AG08396 (cell line): ENCODE measurements around the gene VTI1A.

Experiments
- DNase-seq: peaks from one replicate; pipeline ENCODE4 v3.0.0; 2012; ENCODE audit warnings: low spot score, mixed read lengths

The VTI1A gene

GRCh38 chr10:112785089-112785488 is 338.1 kb downstream of the VTI1A start:
- no peak for DNase-seq

DNA sequence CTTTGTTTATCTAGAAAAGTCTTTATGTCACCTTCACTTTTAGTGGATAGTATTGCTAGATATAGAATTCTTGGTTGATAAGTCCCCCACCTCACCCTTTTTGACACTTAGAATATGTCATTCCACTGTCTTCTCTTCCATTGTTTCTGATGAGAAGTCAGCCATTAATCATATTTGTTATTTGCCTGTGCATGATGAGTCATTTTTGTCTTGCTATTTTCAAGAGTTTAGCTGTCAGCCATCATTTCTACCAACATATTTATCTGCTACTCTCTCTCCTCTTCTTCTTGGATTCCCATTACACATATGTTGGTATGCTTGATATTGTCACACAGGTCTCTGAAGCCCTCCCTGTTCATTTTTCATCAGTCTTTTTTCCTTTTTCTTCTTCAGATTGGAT is 342.2 kb downstream of the VTI1A start:
- DNase-seq: no peak

- no peak for DNase-seq
Measured at GRCh38 chr10:112790030-112790429, 343.0 kb downstream of the VTI1A start.

DNA sequence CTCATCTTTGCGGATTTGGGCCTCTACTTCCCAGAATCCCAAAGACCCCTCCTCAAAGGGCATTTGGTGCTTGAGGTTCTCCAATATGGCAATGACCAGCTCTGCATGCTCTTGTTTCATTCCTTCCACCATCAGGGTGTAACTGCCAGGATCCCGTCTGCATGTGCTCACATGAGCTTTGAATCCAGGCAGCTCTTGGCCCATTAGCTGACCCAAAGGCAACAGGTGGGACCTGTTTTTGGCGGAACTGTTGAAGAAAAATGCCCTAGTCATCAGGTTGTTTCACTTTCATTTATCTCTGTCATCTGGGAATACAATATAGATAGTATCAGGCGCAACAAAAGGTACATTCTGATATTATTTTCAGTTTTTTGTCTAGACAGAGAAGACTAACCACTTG is 343.9 kb downstream of the VTI1A start:
- no peak for DNase-seq

- no peak for DNase-seq
Measured at GRCh38 chr10:112791447-112791846, 344.4 kb downstream of the VTI1A start.

GRCh38 chr10:112792487-112793201 is 345.6 kb downstream of the VTI1A start:
- DNase-seq: peak; percentile 27

DNA sequence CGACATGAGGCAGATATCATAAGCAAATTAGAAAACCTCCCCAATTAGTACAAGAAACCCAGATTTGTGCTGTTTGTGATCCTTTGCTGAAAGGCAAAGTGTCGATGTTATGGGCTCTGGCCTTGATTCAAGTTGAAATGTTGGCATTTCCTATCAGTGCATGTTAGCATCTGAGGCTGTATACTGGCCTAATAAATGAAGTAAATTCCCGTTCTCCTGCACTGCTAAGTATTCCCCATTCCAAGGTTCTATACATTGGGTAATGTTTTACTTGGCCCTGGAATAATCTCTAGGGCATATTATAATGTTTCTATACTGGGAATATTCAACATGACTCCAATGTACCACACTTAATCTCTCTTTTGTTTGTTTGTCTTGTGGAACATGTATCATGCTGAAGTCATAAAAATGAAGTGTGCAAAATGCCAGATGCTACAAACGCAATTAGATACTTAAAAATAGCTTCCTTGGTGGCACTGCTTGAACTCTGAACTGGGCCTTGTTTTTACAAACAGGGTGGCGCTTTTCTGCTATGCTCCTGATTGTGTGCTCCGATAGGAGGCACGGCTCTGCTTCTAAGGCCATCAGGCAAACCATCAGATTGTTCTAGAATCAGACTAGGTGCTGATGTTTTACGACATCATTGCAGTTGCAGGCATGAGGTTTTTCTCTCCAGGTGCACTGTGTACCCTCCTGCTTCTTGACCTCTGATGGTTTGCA is 346.3 kb downstream of the VTI1A start:
- DNase-seq: no peak

- DNase-seq: no peak
Measured at GRCh38 chr10:112794201-112794600, 347.2 kb downstream of the VTI1A start.

DNA sequence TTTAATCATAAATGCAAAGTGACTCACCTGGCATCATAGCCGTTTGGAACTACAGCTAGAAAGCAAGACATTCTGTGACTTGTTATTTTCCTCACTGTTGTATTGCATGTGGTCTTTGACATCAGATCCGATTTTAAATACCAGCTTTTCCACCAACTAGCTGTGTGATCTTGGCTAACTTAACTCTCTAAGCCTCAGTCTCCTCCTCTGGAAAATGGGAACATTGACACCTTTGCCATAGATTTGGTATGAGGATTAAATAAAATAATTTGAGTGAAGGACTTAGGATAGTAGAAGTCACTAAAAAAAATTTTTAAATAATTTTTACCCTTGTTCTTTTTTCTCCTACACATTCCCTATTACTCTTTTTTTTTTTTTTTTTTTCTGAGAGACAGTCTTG is 348.1 kb downstream of the VTI1A start:
- no peak for DNase-seq

DNA sequence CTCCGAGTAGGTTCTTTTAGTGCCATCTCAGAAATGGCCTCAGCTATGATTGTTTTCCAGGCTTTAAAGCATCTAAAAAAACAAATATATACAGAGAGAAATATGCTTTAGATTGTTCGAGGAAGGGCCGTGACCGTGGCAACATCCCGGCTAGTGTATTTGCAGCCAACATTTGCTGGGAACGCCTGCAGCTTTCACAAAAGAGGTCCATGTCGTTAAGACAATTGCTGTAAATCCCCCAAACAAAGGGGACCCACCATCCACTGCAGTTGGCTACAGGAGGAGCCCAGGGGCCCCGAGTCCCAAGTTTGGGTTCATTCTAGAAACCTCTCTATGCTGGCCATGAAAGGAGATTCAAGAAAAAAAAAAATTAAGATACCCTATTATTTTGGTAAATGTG is 350.2 kb downstream of the VTI1A start:
- no peak for DNase-seq

DNA sequence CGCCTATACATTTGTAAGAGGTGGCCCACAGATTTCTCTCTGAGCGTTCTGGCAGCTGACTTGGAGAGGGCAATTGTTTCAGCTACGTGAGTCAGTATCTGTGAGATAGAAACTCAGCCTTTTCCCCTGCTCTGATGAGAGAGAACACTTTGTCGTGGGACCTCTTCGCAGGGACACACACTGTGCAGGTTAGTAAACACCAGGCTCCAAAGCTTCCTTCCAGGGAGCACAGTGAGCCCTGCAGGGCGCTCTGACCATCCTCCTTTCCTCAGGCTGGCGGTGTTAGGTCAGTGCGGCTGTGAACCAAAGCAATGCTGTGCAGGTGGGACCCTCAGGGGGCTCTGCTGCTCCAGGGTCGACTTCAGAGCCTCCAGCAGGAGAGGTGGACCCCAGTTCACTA is 350.8 kb downstream of the VTI1A start:
- no peak for DNase-seq

- DNase-seq: no peak
Measured at GRCh38 chr10:112799038-112799437, 352.0 kb downstream of the VTI1A start.

GRCh38 chr10:112799726-112800510 is 352.9 kb downstream of the VTI1A start:
- DNase-seq: no peak

- DNase-seq: no peak
Measured at GRCh38 chr10:112801004-112801403, 354.0 kb downstream of the VTI1A start.

DNA sequence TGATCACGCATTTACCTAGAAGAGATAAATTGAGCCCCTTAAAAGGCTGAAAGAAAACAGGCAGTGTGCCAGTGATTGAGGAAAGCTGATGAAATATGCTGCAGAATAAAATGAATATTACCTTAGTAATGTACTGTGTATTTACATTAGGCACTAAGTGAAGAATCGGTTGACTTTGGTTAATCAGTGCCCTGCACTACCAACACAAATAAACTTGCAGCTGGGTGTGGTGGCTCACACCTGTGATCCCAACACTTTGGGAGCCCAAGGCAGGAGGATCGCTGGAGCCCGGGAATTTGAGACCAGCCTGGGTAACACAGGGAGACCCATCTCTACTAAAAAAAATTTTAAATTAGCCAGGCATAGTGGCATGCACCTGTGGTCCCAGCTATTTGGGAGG is 354.7 kb downstream of the VTI1A start:
- DNase-seq: no peak

GRCh38 chr10:112802411-112803022 is 355.5 kb downstream of the VTI1A start:
- no peak for DNase-seq

GRCh38 chr10:112803961-112804401 is 357.0 kb downstream of the VTI1A start:
- DNase-seq: no peak

GRCh38 chr10:112805254-112805590 is 358.2 kb downstream of the VTI1A start:
- no peak for DNase-seq

DNA sequence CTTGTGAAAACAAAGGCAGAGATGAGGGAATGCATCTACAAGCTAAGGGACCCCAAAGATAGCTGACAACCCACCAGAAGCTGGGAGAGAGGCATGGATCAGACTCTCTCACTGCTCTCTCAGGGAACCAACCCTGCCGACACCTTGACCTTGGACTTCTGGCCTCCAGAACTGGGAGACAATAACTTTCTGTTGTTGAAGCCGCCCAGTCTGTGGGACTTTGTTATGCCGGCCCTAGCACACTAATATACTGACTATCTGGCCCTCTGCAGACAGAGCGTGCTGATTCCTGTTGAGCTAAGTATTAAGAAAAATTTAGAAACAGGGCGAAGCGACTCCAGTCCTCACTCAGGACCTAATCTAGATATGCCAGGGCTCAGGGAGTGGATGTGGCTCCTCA is 358.7 kb downstream of the VTI1A start:
- no peak for DNase-seq

- no peak for DNase-seq
Measured at GRCh38 chr10:112807013-112807412, 360.0 kb downstream of the VTI1A start.

GRCh38 chr10:112809736-112810135 is 362.7 kb downstream of the VTI1A start:
- no peak for DNase-seq

GRCh38 chr10:112810711-112811151 is 363.7 kb downstream of the VTI1A start:
- DNase-seq: no peak
